Peyer's patch (tissue), 4 donors: ENCODE measurements around the gene FOXP4. TPM values are rescaled to one million over a fixed set of nuclear protein-coding genes. Genes with fewer than 3 reads are reported as not detected.
"Not testable (repeated sequence)": the region's sequence is repeated elsewhere in the genome, so short reads cannot be mapped to it uniquely, and the experiment has no call there.

ENCODE experiments used
- DNase-seq, 3 donors: peaks; one replicate each; pipeline ENCODE4 v3.0.0-alpha.2; 2017 to 2019
- H3K27ac ChIP-seq, 4 donors: fragments of 200-600 bp; sonication (generic); one replicate each; pipeline ENCODE4 v1.5.1; 2016 to 2019
- H3K27me3 ChIP-seq, 2 donors: fragments of 200-600 bp; sonication (generic); one replicate each; pipeline ENCODE4 v1.5.1; 2019
- H3K36me3 ChIP-seq, 3 donors: fragments of 200-600 bp; sonication (generic); one replicate each; pipeline ENCODE4 v1.5.1; 2016 to 2019
- H3K4me1 ChIP-seq, 4 donors: fragments of 200-600 bp; sonication (generic); one replicate each; pipeline ENCODE4 v1.5.1; 2016 to 2019
- H3K4me3 ChIP-seq, 4 donors: fragments of 200-600 bp; sonication (generic); 1 replicate in 3 of 4; 2 replicates in 1 of 4; pipeline ENCODE4 v1.5.1; 2016 to 2019; ENCODE audit warnings: mild to moderate bottlenecking in 1 of 4
- H3K9me3 ChIP-seq, 4 donors: fragments of 200-600 bp; sonication (generic); one replicate each; pipeline ENCODE4 v1.5.1; 2016 to 2019; ENCODE audit warnings: mild to moderate bottlenecking in 1 of 4
- CTCF ChIP-seq, 6 experiments: fragments of 450-650 bp in 4 of 6; fragments of 200-600 bp in 2 of 6; sonication (generic) in 1 of 6; IDR thresholded peaks; one replicate each; pipeline ENCODE4 v1.5.1; 2017 to 2019; ENCODE audit warnings: antibody characterized with exemption in 6 of 6, mild to moderate bottlenecking in 3 of 6, moderate library complexity in 1 of 6
- POLR2A ChIP-seq, 2 donors: fragments of 450-650 bp; IDR thresholded peaks; one replicate each; pipeline ENCODE4 v1.5.1; 2017; ENCODE audit warnings: antibody characterized with exemption in 2 of 2, mild to moderate bottlenecking in 2 of 2, moderate library complexity in 2 of 2
- total RNA-seq, 4 donors: library from RNA; depleted of rRNA; stranded (reverse); fragments of >200 nt; gene quantifications; one replicate each; pipeline ENCODE4 v1.1.0, GENCODE V29; 2016

The FOXP4 gene
- total RNA-seq, 4 donors from 2014 or later = 13.2 to 36.5 (median 20.0) TPM

- Histone ChIP-seq H3K27me3 (no peaks in the 10 kb centered on the region), H3K27ac (no peak overlapping the region), H3K4me1 (no peaks in the 10 kb centered on the region), H3K36me3 (no peaks in the 10 kb centered on the region), H3K4me3 (no peak overlapping the region), H3K9me3 (no peaks in the 10 kb centered on the region)
- DNase-seq = no peak
- TF ChIP-seq POLR2A (IDR thresholded peaks at IDR 0.05) = no peak
- no peak for TF ChIP-seq CTCF (IDR thresholded peaks at IDR 0.05)
Observed at GRCh38 chr6:41615311-41615710, 69.1 kb downstream of the FOXP4 start.

- Histone ChIP-seq H3K27ac (no peak overlapping the region), H3K4me1 (no peaks in the 10 kb centered on the region), H3K27me3 (no peaks in the 10 kb centered on the region), H3K4me3 (no peak overlapping the region), H3K36me3 (no peaks in the 10 kb centered on the region), H3K9me3 (peaks cover 0 to 5% (median 0%) of the 10 kb centered on the region in 4 donors)
- DNase-seq = no peak
- no peak for TF ChIP-seq POLR2A (IDR thresholded peaks at IDR 0.05)
- TF ChIP-seq CTCF (IDR thresholded peaks at IDR 0.05) = no peak
Observed at GRCh38 chr6:41618598-41618997, 72.4 kb downstream of the FOXP4 start.

- H3K4me1 ChIP-seq = not testable (repeated sequence)
Observed at GRCh38 chr6:41619193-41619592, 73.0 kb downstream of the FOXP4 start.

GRCh38 chr6:41621367-41621766 lies 75.2 kb downstream of the FOXP4 start:
- TF ChIP-seq CTCF (IDR thresholded peaks at IDR 0.05) = no peak
- TF ChIP-seq POLR2A (IDR thresholded peaks at IDR 0.05) = no peak

More at GRCh38 chr6:41619193-41619592, 73.0 kb downstream of the FOXP4 start:
- DNase-seq, H3K9me3 ChIP-seq, H3K27me3 ChIP-seq, H3K36me3 ChIP-seq, H3K4me3 ChIP-seq, H3K27ac ChIP-seq: not testable (repeated sequence)

GRCh38 chr6:41621802-41622201 lies 75.6 kb downstream of the FOXP4 start:
- Histone ChIP-seq H3K27me3 (no peaks in the 10 kb centered on the region), H3K9me3 (peaks cover 0 to 5% (median 0%) of the 10 kb centered on the region in 4 donors), H3K4me3 (no peak overlapping the region), H3K4me1 (no peaks in the 10 kb centered on the region), H3K36me3 (no peaks in the 10 kb centered on the region), H3K27ac (no peak overlapping the region)
- no peak for DNase-seq
- no peak for TF ChIP-seq POLR2A (IDR thresholded peaks at IDR 0.05)
- no peak for TF ChIP-seq CTCF (IDR thresholded peaks at IDR 0.05)

More at GRCh38 chr6:41621367-41621766, 75.2 kb downstream of the FOXP4 start:
- no peak for DNase-seq
- no peak overlapping the region for H3K27ac ChIP-seq
- H3K27me3 ChIP-seq = no peaks in the 10 kb centered on the region
- H3K4me1 ChIP-seq = no peaks in the 10 kb centered on the region
- H3K36me3 ChIP-seq = no peaks in the 10 kb centered on the region
- H3K4me3 ChIP-seq = no peak overlapping the region
- H3K9me3 ChIP-seq = peaks cover 0 to 5% (median 0%) of the 10 kb centered on the region in 4 donors

- no peak for DNase-seq
- TF ChIP-seq CTCF (IDR thresholded peaks at IDR 0.05) (no peak), POLR2A (IDR thresholded peaks at IDR 0.05) (no peak)
- no peak overlapping the region for H3K4me3 ChIP-seq
Observed at GRCh38 chr6:41622206-41622988, 76.2 kb downstream of the FOXP4 start.

More at GRCh38 chr6:41622206-41622988, 76.2 kb downstream of the FOXP4 start:
- Histone ChIP-seq H3K27me3 (no peaks in the 10 kb centered on the region), H3K36me3 (no peaks in the 10 kb centered on the region), H3K4me1 (no peaks in the 10 kb centered on the region), H3K9me3 (peaks cover 0 to 5% (median 0%) of the 10 kb centered on the region in 4 donors), H3K27ac (no peak overlapping the region)
